ENCODE measurements around the gene CNTN4. TPM values are rescaled to one million over a fixed set of nuclear protein-coding genes. Genes with fewer than 3 reads are reported as not detected.

Gene CNTN4
- total and polyA plus RNA-seq, 9 donors = 0.35 to 16.7 (median 3.0) TPM

DNA sequence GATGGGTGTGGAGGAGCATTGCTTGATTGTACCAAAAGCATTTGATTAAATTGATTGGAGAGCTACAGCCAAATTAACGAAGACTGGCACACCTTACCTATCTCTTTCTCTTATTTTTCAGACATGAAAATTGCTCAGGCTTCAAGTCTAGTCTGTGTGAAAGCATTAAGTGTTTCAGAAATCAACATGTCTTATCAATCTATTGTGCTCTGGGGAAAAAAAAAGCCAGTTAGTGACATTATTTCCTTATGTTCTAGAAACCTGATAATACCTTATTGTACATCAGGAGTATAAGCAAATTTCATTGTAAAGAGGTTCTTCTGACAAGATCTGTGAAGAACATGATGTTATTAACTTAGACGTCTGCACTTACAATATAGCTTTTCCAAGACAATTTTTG lies 546.3 kb downstream of the CNTN4 start:
- DNase-seq = no peak
- H3K27me3 ChIP-seq = no peaks in the 10 kb centered on the region
- TF ChIP-seq POLR2A (IDR thresholded peaks at IDR 0.05) = no peak
- no peak for TF ChIP-seq EP300 (IDR thresholded peaks at IDR 0.05)
- TF ChIP-seq, protein P1, sequence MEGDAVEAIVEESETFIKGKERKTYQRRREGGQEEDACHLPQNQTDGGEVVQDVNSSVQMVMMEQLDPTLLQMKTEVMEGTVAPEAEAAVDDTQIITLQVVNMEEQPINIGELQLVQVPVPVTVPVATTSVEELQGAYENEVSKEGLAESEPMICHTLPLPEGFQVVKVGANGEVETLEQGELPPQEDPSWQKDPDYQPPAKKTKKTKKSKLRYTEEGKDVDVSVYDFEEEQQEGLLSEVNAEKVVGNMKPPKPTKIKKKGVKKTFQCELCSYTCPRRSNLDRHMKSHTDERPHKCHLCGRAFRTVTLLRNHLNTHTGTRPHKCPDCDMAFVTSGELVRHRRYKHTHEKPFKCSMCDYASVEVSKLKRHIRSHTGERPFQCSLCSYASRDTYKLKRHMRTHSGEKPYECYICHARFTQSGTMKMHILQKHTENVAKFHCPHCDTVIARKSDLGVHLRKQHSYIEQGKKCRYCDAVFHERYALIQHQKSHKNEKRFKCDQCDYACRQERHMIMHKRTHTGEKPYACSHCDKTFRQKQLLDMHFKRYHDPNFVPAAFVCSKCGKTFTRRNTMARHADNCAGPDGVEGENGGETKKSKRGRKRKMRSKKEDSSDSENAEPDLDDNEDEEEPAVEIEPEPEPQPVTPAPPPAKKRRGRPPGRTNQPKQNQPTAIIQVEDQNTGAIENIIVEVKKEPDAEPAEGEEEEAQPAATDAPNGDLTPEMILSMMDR (IDR thresholded peaks at IDR 0.05) = no peak
- H3K36me3 ChIP-seq = no peaks in the 10 kb centered on the region
- H3K9me3 ChIP-seq = no peaks in the 10 kb centered on the region
- no peak overlapping the region for H3K4me3 ChIP-seq
- H3K4me1 ChIP-seq (ENCODE audit: insufficient read depth) = no peaks in the 10 kb centered on the region
- intact Hi-C loops (cut with DNase I) = no loop called here
- no peak overlapping the region for H3K27ac ChIP-seq
- WGBS, 3 donors = 78 to 86% (median 82%) methylated on average over 2 of the region's 2 CpGs

DNA sequence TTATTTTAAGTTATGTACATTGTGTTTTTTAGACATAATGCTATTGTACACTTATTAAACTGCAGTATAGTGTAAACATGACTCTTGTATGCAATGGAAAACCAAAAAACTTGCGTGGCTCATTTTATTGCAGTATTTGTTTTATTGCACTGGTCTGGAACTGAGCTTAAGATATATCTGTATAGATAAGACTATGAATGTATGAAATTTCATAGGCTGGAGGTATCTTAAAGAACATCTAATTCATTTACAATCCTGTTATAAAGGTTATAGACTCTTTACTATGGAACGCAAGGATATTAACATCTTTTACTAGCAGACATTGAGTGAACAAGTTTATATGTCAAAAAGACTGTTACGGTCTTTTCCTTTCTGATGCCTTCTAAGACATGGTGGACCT lies 552.1 kb downstream of the CNTN4 start:
- intact Hi-C loops (cut with DNase I) = no loop called here
- no peaks in the 10 kb centered on the region for H3K4me1 ChIP-seq (ENCODE audit: insufficient read depth)
- WGBS, 3 donors = 95 to 97% (median 95%) methylated on average over 3 of the region's 3 CpGs
- no peak overlapping the region for H3K4me3 ChIP-seq
- H3K36me3 ChIP-seq = no peaks in the 10 kb centered on the region
- no peaks in the 10 kb centered on the region for H3K27me3 ChIP-seq
- TF ChIP-seq POLR2A (IDR thresholded peaks at IDR 0.05) (no peak), EP300 (IDR thresholded peaks at IDR 0.05) (no peak)
- TF ChIP-seq, protein P1 (IDR thresholded peaks at IDR 0.05) = no peak
- no peaks in the 10 kb centered on the region for H3K9me3 ChIP-seq
- no peak for DNase-seq
- no peak overlapping the region for H3K27ac ChIP-seq

DNA sequence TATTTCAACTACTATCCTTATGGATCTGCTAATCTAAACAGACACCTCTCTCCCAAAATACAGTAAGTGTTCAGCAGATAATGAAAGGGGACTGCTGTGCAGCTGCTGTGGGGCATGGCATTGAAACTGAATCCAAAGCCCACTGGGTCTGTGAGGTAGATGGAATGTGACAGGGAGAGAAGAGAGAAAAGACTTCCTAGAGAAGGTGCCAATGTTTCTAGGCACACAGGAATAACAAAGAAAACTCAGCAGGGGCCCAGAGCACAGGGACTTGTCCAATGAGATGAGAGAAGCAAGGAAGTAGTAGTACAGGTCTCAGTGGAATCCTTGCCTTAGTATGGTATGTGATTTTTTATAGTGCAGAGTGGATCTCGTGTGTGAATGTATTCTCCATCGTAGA lies 553.7 kb downstream of the CNTN4 start:
- Histone ChIP-seq H3K9me3 (no peaks in the 10 kb centered on the region), H3K4me1 (ENCODE audit: insufficient read depth) (no peaks in the 10 kb centered on the region), H3K4me3 (no peak overlapping the region), H3K27me3 (no peaks in the 10 kb centered on the region), H3K27ac (no peak overlapping the region), H3K36me3 (no peaks in the 10 kb centered on the region)
- no peak for DNase-seq
- WGBS, 3 donors = 70 to 80% (median 74%) methylated on average over 2 of the region's 2 CpGs
- intact Hi-C loops (cut with DNase I) = no loop called here
- TF ChIP-seq POLR2A (IDR thresholded peaks at IDR 0.05) = no peak
- TF ChIP-seq EP300 (IDR thresholded peaks at IDR 0.05) = no peak
- TF ChIP-seq, protein P1 (IDR thresholded peaks at IDR 0.05) = no peak

DNA sequence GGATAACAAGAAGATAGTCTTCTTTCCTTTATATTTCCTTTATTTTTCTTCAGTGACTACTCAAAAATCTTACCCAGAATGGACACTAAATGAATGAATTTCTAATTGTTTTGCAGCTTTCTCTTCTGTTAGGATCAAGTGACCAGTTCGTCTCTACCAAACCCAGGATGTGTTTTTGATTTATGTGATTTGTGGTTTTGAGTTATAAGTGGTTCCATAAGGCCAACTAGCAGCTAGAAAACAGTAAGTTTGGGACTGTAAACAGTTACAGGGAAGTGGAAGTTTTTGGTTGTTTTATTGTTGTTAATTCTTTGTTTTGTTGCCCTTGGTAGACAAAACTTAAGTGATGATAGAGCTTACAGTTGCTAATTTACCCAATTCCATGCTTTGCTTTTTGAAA lies 555.0 kb downstream of the CNTN4 start:
- DNase-seq = no peak
- Histone ChIP-seq H3K4me3 (no peak overlapping the region), H3K36me3 (no peaks in the 10 kb centered on the region), H3K9me3 (no peaks in the 10 kb centered on the region), H3K4me1 (ENCODE audit: insufficient read depth) (no peaks in the 10 kb centered on the region), H3K27ac (no peak overlapping the region), H3K27me3 (no peaks in the 10 kb centered on the region)
- TF ChIP-seq, protein P1 (IDR thresholded peaks at IDR 0.05) = no peak
- TF ChIP-seq POLR2A (IDR thresholded peaks at IDR 0.05) (no peak), EP300 (IDR thresholded peaks at IDR 0.05) (no peak)
- WGBS, 3 donors = 21 to 33% (median 24%) methylated on average over 1 of the region's 1 CpG
- intact Hi-C loops (cut with DNase I) = no loop called here

All from ovary (tissue), 9 donors.